GM23338 (cell line): ENCODE results near the gene SCFD1.

Source experiments
- EZH2 ChIP-seq: fragments of 200-600 bp; sonication (generic); IDR thresholded peaks from one replicate; pipeline ENCODE4 v1.8.0; 2017; ENCODE audit warnings: antibody characterized with exemption, mild to moderate bottlenecking, low read depth; ENCODE audit not compliant: unreplicated experiment
- POLR2AphosphoS5 ChIP-seq: IDR thresholded peaks from 2 replicates; pipeline ENCODE4 v1.6.1; 2016; ENCODE audit warnings: antibody characterized with exemption, low read depth
- TF ChIP-seq, protein P1 (sequence below), 2 experiments: fragments of 200-600 bp in 1 of 2; sonication (generic) in 1 of 2; conservative IDR thresholded peaks; 2 replicates each; pipeline versions ENCODE4 v1.5.1 to v1.6.1; 2016 to 2017; ENCODE audit warnings: antibody characterized with exemption in 2 of 2, low read depth in 2 of 2, mild to moderate bottlenecking in 2 of 2, moderate library complexity in 1 of 2

DNA sequence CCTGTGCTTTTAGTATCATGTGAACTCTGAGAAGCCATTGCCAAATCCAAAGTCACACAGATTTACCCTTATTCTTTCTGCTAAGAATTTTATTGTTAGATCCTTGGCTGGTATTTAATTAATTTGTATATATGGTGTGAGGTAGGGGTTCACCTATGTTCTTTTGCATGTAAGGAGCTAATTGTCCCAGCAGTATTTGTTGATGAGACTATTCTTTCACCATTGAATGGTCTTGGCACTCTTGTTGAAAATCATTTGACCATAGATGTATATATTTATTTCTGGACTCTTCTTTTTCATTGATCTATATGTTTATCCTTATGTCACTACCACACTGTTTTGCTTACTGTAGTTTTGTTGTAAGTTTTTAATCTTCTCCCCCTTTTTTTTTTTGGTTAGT is 36.9 kb upstream of the SCFD1 start:
- TF ChIP-seq, protein P1, sequence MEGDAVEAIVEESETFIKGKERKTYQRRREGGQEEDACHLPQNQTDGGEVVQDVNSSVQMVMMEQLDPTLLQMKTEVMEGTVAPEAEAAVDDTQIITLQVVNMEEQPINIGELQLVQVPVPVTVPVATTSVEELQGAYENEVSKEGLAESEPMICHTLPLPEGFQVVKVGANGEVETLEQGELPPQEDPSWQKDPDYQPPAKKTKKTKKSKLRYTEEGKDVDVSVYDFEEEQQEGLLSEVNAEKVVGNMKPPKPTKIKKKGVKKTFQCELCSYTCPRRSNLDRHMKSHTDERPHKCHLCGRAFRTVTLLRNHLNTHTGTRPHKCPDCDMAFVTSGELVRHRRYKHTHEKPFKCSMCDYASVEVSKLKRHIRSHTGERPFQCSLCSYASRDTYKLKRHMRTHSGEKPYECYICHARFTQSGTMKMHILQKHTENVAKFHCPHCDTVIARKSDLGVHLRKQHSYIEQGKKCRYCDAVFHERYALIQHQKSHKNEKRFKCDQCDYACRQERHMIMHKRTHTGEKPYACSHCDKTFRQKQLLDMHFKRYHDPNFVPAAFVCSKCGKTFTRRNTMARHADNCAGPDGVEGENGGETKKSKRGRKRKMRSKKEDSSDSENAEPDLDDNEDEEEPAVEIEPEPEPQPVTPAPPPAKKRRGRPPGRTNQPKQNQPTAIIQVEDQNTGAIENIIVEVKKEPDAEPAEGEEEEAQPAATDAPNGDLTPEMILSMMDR (conservative IDR thresholded peaks at IDR 0.05; ENCODE audit: low read depth in 2 of 2) = no peak
- no peak for TF ChIP-seq EZH2
- TF ChIP-seq POLR2AphosphoS5 = no peak
